A549 (cell line): ENCODE measurements around the gene CYB561. TPM values are rescaled to one million over a fixed set of nuclear protein-coding genes. Genes with fewer than 3 reads are reported as not detected.

ENCODE experiments used
- ATAC-seq, 2 experiments: fragments of 200-7000 bp in 1 of 2; fragments of >200 bp in 1 of 2; cut with Nextera tagmentation in 1 of 2; cut with Tn5 transposase in 1 of 2; 3 replicates each; pipeline versions ENCODE4 v1.8.0 to v1.9.1; 2018 to 2020; ENCODE audit warnings: mild to moderate bottlenecking in 1 of 2, moderate library complexity in 1 of 2
- CTCF ChIA-PET: fragments of 300-600 bp; sonication (Branson Sonifier 250); formaldehyde crosslinking; extraction: SDS; loops from one replicate; lab custom pipeline; 2021; ENCODE audit warnings: antibody characterized with exemption, inconsistent platforms; lab: Yijun Ruan, JAX
- POLR2A ChIA-PET: fragments of 350-600 bp; formaldehyde crosslinking; extraction: SDS; loops from one replicate; lab custom pipeline; 2021; ENCODE audit warnings: antibody characterized with exemption, inconsistent platforms; lab: Yijun Ruan, JAX
- DNase-seq, 2 experiments: peaks; one replicate each; pipeline versions ENCODE4 v3.0.0 to v3.0.0-alpha.2; 2011 to 2016; ENCODE audit warnings: low read depth in 1 of 2, low spot score in 1 of 2
- FAIRE-seq: peaks from 2 replicates; lab custom pipeline; 2011; peaks lifted over from hg19 to GRCh38; lab: Jason Lieb, UNC
- H3K27ac ChIP-seq, 2 experiments: fragments of >200 bp; sonication (Bioruptor Twin); formaldehyde crosslinking; 3 replicates each; pipeline ENCODE4 v1.5.1; 2016 to 2017
- H3K4me1 ChIP-seq: fragments of >200 bp; sonication (Bioruptor Twin); formaldehyde crosslinking; 3 replicates; pipeline ENCODE4 v1.6.1; 2016
- H3K4me2 ChIP-seq: fragments of >200 bp; sonication (Bioruptor Twin); formaldehyde crosslinking; 3 replicates; pipeline ENCODE4 v1.6.1; 2016
- H3K4me3 ChIP-seq: fragments of >200 bp; sonication (Bioruptor Twin); formaldehyde crosslinking; 3 replicates; pipeline ENCODE4 v1.5.1; 2016
- H3K9me3 ChIP-seq: fragments of >200 bp; sonication (Bioruptor Twin); formaldehyde crosslinking; 3 replicates; pipeline ENCODE4 v1.6.1; 2016
- BCL3 ChIP-seq: fragments of >200 bp; sonication (Bioruptor Twin); formaldehyde crosslinking; IDR thresholded peaks from 3 replicates; pipeline ENCODE4 v1.6.1; 2016
- CBX2 ChIP-seq: fragments of 200-600 bp; sonication (generic); IDR thresholded peaks from 2 replicates; pipeline ENCODE4 v1.6.1; 2016; ENCODE audit warnings: low read depth, mild to moderate bottlenecking, borderline replicate concordance
- CHD2 ChIP-seq: fragments of 150-350 bp; IDR thresholded peaks from 2 replicates; pipeline ENCODE4 v1.6.1; 2014; ENCODE audit warnings: low read length; ENCODE audit not compliant: partially characterized antibody
- CTCF ChIP-seq: fragments of >200 bp; sonication (Bioruptor Twin); formaldehyde crosslinking; IDR thresholded peaks from 3 replicates; pipeline ENCODE4 v1.5.1; 2016
- ELK1 ChIP-seq: fragments of 150-350 bp; IDR thresholded peaks from 2 replicates; pipeline ENCODE4 v1.6.1; 2014; ENCODE audit warnings: low read depth, mild to moderate bottlenecking, low read length
- EP300 ChIP-seq, 2 experiments: fragments of >200 bp; sonication (Bioruptor Twin); formaldehyde crosslinking; IDR thresholded peaks; 2 replicates in 1 of 2; 3 replicates in 1 of 2; pipeline ENCODE4 v1.6.1; 2016 to 2017
- FOSB ChIP-seq: fragments of 250-450 bp; sonication (Bioruptor Pico); IDR thresholded peaks from 2 replicates; pipeline ENCODE4 v1.5.0; 2020; ENCODE audit warnings: mild to moderate bottlenecking, moderate library complexity
- FOSL2 ChIP-seq, 2 experiments: fragments of 450-650 bp in 1 of 2; fragments of >200 bp in 1 of 2; sonication (Bioruptor Twin) in 1 of 2; formaldehyde crosslinking; IDR thresholded peaks; 2 replicates each; pipeline versions ENCODE4 v1.5.0 to v1.6.1; 2016 to 2020; ENCODE audit warnings: mild to moderate bottlenecking in 1 of 2, moderate library complexity in 1 of 2
- HOXA7 ChIP-seq: fragments of 250-450 bp; sonication (Bioruptor Pico); IDR thresholded peaks from 2 replicates; pipeline ENCODE4 v1.5.0; 2020; ENCODE audit warnings: mild to moderate bottlenecking, moderate library complexity
- HOXB13 ChIP-seq: fragments of 250-450 bp; sonication (Bioruptor Pico); IDR thresholded peaks from 2 replicates; pipeline ENCODE4 v1.5.0; 2020; ENCODE audit warnings: low read depth, mild to moderate bottlenecking, moderate library complexity
- JUN ChIP-seq, 2 experiments: fragments of >200 bp; sonication (Bioruptor Twin); formaldehyde crosslinking; IDR thresholded peaks; 2 replicates in 1 of 2; 3 replicates in 1 of 2; pipeline ENCODE4 v1.6.1; 2016 to 2017
- KDM1A ChIP-seq: fragments of 200-600 bp; sonication (generic); IDR thresholded peaks from 2 replicates; pipeline ENCODE4 v1.6.1; 2016; ENCODE audit warnings: low read depth, mild to moderate bottlenecking
- MAFK ChIP-seq: fragments of 450-650 bp; IDR thresholded peaks from 2 replicates; pipeline ENCODE4 v1.6.1; 2014; ENCODE audit not compliant: partially characterized antibody
- MAX ChIP-seq: IDR thresholded peaks from 2 replicates; pipeline ENCODE4 v1.6.1; 2012
- MAZ ChIP-seq: fragments of 150-350 bp; IDR thresholded peaks from 2 replicates; pipeline ENCODE4 v1.6.1; 2014; ENCODE audit warnings: antibody characterized with exemption, low read depth, low read length, borderline replicate concordance
- NFE2L2 ChIP-seq: fragments of 150-350 bp; conservative IDR thresholded peaks from 2 replicates; pipeline ENCODE4 v1.6.1; 2014; ENCODE audit warnings: low read length
- PBX3 ChIP-seq: IDR thresholded peaks from 2 replicates; pipeline ENCODE4 v1.6.1; 2012
- PHF8 ChIP-seq: fragments of 200-600 bp; sonication (generic); IDR thresholded peaks from 2 replicates; pipeline ENCODE4 v1.6.1; 2016; ENCODE audit warnings: low read depth, mild to moderate bottlenecking, antibody characterized with exemption, moderate library complexity, borderline replicate concordance
- POLR2AphosphoS2 ChIP-seq: conservative IDR thresholded peaks from 2 replicates; pipeline ENCODE4 v1.6.1; 2012; ENCODE audit warnings: low read length, improper control_type of control experiment, inconsistent platforms
- RAD21 ChIP-seq, 2 experiments: fragments of >200 bp in 1 of 2; sonication (Bioruptor Twin) in 1 of 2; formaldehyde crosslinking in 1 of 2; IDR thresholded peaks in 1 of 2; conservative IDR thresholded peaks in 1 of 2; 2 replicates in 1 of 2; 3 replicates in 1 of 2; pipeline ENCODE4 v1.6.1; 2012 to 2018; ENCODE audit warnings: inconsistent platforms in 1 of 2
- RARB ChIP-seq: fragments of 250-450 bp; sonication (Bioruptor Pico); IDR thresholded peaks from 2 replicates; pipeline ENCODE4 v1.8.0; 2021; ENCODE audit warnings: mild to moderate bottlenecking, moderate library complexity
- RFX5 ChIP-seq: fragments of 450-650 bp; IDR thresholded peaks from 2 replicates; pipeline ENCODE4 v1.7.1; 2014; ENCODE audit warnings: antibody characterized with exemption, mild to moderate bottlenecking, moderate library complexity
- RNF2 ChIP-seq: fragments of 200-600 bp; sonication (generic); IDR thresholded peaks from 2 replicates; pipeline ENCODE4 v1.6.1; 2016; ENCODE audit warnings: low read depth, mild to moderate bottlenecking, antibody characterized with exemption, moderate library complexity, borderline replicate concordance
- SREBF2 ChIP-seq: fragments of 450-650 bp; IDR thresholded peaks from 2 replicates; pipeline ENCODE4 v1.6.1; 2014; ENCODE audit warnings: mild to moderate bottlenecking, moderate library complexity
- TFCP2L1 ChIP-seq: fragments of 250-450 bp; sonication (Bioruptor Pico); IDR thresholded peaks from 2 replicates; pipeline ENCODE4 v1.5.0; 2021; ENCODE audit warnings: mild to moderate bottlenecking
- TP53 ChIP-seq: fragments of 250-450 bp; sonication (Bioruptor Pico); IDR thresholded peaks from 2 replicates; pipeline ENCODE4 v1.5.0; 2021; ENCODE audit warnings: mild to moderate bottlenecking, moderate library complexity
- ZC3H11A ChIP-seq: fragments of 450-650 bp; IDR thresholded peaks from 2 replicates; pipeline ENCODE4 v1.6.1; 2014; ENCODE audit warnings: antibody characterized with exemption, mild to moderate bottlenecking
- ZFP36 ChIP-seq: fragments of 450-650 bp; IDR thresholded peaks from 2 replicates; pipeline ENCODE4 v1.6.1; 2014; ENCODE audit warnings: borderline replicate concordance; ENCODE audit not compliant: partially characterized antibody
- WGBS: methylation state at CpG from one replicate; pipeline ENCODE4 v1.1.6; 2017; ENCODE audit errors: missing lambda C conversion rate; 5-methylcytosine and 5-hydroxymethylcytosine counted together
- polyA plus RNA-seq, 4 experiments: library from polyadenylated mRNA; depleted of rRNA in 3 of 4; stranded (reverse); fragments of >200 nt; fragmentation: RNase III in 1 of 4; extraction: RNeasy Plus Mini Kit Qiagen cat#74134 plus additional on column Dnase treatment in 1 of 4; gene quantifications; 2 replicates in 3 of 4; 3 replicates in 1 of 4; pipeline ENCODE4 v1.2.3, GENCODE V29; 2011 to 2017

The CYB561 gene
- polyA plus RNA-seq, 2 of the 4 experiments (the other 2 are of a cell fraction) = 16.6 to 27.2 TPM

GRCh38 chr17:63435681-63436522, 10.2 kb downstream of the CYB561 start:
- 91% methylated on average over 27 of the region's 29 CpGs for WGBS
- Histone ChIP-seq H3K4me3 (no peak overlapping the region), H3K9me3 (no peaks in the 10 kb centered on the region), H3K4me1 (peaks cover 53% of the 10 kb centered on the region), H3K4me2 (peak overlapping the region; percentile 53), H3K27ac (peak overlapping the region; percentile 37 to 85)
- ATAC-seq = peak; percentile 3 to 6; a peak in 3 of 6 replicates
- ChIA-PET CTCF (interaction anchor here (0.6 to 23.8 kb wide), 18 partner anchors 7 to 764 kb away, joined by 3 to 364 read pairs (median 4); partner anchors contain the start of genes ACE and CYB561), POLR2A (interaction anchor here (0.6 to 1.2 kb wide), 3 partner anchors 9 to 577 kb away, joined by 3 to 5 read pairs (median 3); no protein-coding TSS in a partner anchor)
- no peak for FAIRE-seq
- DNase-seq = peak in 1 of 2 experiments; percentile 48
- TF ChIP-seq PBX3 = no peak
- no peak for TF ChIP-seq TP53 (CRISPR knock-in tag)
- no peak for TF ChIP-seq KDM1A
- no peak for TF ChIP-seq BCL3
- TF ChIP-seq PHF8 = no peak
- TF ChIP-seq JUN (IDR thresholded peaks at IDR 0.05) = no peak
- TF ChIP-seq POLR2AphosphoS2 = no peak
- TF ChIP-seq TFCP2L1 = no peak
- TF ChIP-seq RFX5 = no peak
- no peak for TF ChIP-seq SREBF2
- TF ChIP-seq ZC3H11A = no peak

- Histone ChIP-seq H3K4me1 (peaks cover 53% of the 10 kb centered on the region), H3K27ac (peak overlapping the region; percentile 37 to 85), H3K9me3 (no peaks in the 10 kb centered on the region)
- CTCF ChIA-PET = interaction anchor here (1.0 to 23.8 kb wide), 14 partner anchors 6 to 763 kb away, joined by 3 to 364 read pairs (median 4); partner anchors contain the start of genes ACE and CYB561
- DNase-seq = peak; percentile 62 to 76
- 71% methylated on average over 25 of the region's 25 CpGs for WGBS
- FAIRE-seq = peak; percentile 51
- POLR2A ChIA-PET = interaction anchor here (0.6 to 1.2 kb wide), 4 partner anchors 10 to 577 kb away, joined by 3 to 5 read pairs (median 3); partner anchors contain the start of gene CYB561
- TF ChIP-seq HOXB13 (no peak), FOSB (CRISPR knock-in tag) (no peak), TFCP2L1 (no peak), JUN (IDR thresholded peaks at IDR 0.05) (peak in 1 of 2 experiments; percentile 55; a peak in 2 of 5 replicates), HOXA7 (CRISPR knock-in tag) (no peak), CTCF (peak; percentile 23; the same call in 2 of the 3 replicates), MAZ (no peak), CBX2 (no peak), MAFK (peak; percentile 100), MAX (0 out of 2 replicates have a peak, but pooled peaks have one; percentile 30), RAD21 (conservative IDR thresholded peaks at IDR 0.05 in 1 of 2, IDR thresholded peaks at IDR 0.05 in 1 of 2) (no peak; a peak in 1 of 5 replicates), FOSL2 (IDR thresholded peaks at IDR 0.05) (0 out of 2 replicates have a peak, but pooled peaks have one; percentile 20), FOSL2 (CRISPR knock-in tag; IDR thresholded peaks at IDR 0.05) (peak; percentile 66), RARB (no peak), NFE2L2 (peak; percentile 61), RNF2 (no peak), EP300 (IDR thresholded peaks at IDR 0.05) (no peak), SREBF2 (no peak), ZFP36 (no peak), ELK1 (no peak), CHD2 (no peak)
- TF ChIP-seq, all 56 proteins: peak for 6
- Histone ChIP-seq H3K4me3 (no peak overlapping the region), H3K4me2 (peak overlapping the region; percentile 53)
- ATAC-seq = peak; percentile 25 to 45; a peak in 5 of 6 replicates
Measured at GRCh38 chr17:63434951-63435571, 11.0 kb downstream of the CYB561 start.
